Measurements from ENCODE around the gene RAX2. TPM values are rescaled to one million over a fixed set of nuclear protein-coding genes. Genes with fewer than 3 reads are reported as not detected.

The RAX2 gene
- total RNA-seq, 1 donor from 2014 or later: not detected

DNA sequence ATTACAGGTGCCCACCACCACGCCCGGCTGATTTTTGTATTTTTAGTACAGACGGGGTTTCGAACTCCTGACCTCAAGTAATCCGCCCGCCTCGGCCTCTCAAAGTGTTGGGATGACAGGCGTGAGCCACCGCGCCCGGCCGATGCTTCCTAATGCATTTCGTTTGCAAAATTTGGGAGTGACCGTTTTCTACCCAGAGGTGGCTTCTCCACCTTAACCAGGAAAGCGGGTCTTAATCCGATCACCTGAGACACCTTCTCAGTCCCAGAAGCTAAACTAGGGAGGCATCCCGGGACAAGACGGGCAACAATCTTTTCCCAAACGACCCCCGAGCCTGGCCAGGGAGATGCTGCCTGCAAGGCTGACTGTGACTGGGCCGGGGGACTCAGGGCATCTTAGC, 29.0 kb upstream of the RAX2 start:
- no peak for DNase-seq (ENCODE audit: low read depth, low spot score)
- no peak overlapping the region for H3K4me3 Mint-ChIP-seq
- H3K9me3 Mint-ChIP-seq: peaks cover 5% of the 10 kb centered on the region
- H3K27ac Mint-ChIP-seq (ENCODE audit: unreplicated experiment): no peak overlapping the region
- TF ChIP-seq, protein P1, sequence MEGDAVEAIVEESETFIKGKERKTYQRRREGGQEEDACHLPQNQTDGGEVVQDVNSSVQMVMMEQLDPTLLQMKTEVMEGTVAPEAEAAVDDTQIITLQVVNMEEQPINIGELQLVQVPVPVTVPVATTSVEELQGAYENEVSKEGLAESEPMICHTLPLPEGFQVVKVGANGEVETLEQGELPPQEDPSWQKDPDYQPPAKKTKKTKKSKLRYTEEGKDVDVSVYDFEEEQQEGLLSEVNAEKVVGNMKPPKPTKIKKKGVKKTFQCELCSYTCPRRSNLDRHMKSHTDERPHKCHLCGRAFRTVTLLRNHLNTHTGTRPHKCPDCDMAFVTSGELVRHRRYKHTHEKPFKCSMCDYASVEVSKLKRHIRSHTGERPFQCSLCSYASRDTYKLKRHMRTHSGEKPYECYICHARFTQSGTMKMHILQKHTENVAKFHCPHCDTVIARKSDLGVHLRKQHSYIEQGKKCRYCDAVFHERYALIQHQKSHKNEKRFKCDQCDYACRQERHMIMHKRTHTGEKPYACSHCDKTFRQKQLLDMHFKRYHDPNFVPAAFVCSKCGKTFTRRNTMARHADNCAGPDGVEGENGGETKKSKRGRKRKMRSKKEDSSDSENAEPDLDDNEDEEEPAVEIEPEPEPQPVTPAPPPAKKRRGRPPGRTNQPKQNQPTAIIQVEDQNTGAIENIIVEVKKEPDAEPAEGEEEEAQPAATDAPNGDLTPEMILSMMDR (conservative IDR thresholded peaks at IDR 0.05): no peak
- H3K4me1 Mint-ChIP-seq: no peaks in the 10 kb centered on the region
- no peaks in the 10 kb centered on the region for H3K36me3 Mint-ChIP-seq (ENCODE audit: low read depth)
- H3K27me3 Mint-ChIP-seq (ENCODE audit: low read depth): peaks cover 57% of the 10 kb centered on the region

DNA sequence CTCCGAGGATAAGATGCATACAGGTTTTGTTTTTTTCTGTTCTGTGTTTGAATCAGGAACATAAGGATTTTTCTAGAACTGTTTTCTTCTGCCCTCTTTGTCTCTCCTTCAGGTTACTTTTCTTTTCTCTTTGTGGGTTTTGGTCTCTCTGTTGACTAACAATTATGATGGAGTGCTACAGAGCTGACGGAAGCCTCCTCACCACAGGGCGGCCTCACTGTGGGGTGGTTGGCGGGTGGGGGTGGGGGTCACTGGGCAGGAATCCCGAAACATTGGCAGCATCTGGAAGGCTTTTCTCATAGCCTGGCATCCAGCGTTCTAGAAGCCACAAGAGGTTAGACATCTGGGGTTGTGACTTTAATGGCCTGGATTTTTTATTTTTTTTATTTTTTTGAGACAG, 26.1 kb upstream of the RAX2 start:
- Mint-ChIP-seq H3K36me3 (ENCODE audit: low read depth) (no peaks in the 10 kb centered on the region), H3K27ac (ENCODE audit: unreplicated experiment) (no peak overlapping the region), H3K27me3 (ENCODE audit: low read depth) (peaks cover 60% of the 10 kb centered on the region), H3K4me3 (no peak overlapping the region), H3K4me1 (no peaks in the 10 kb centered on the region), H3K9me3 (peaks cover 5% of the 10 kb centered on the region)
- no peak for DNase-seq (ENCODE audit: low read depth, low spot score)
- TF ChIP-seq, protein P1 (conservative IDR thresholded peaks at IDR 0.05): no peak

DNA sequence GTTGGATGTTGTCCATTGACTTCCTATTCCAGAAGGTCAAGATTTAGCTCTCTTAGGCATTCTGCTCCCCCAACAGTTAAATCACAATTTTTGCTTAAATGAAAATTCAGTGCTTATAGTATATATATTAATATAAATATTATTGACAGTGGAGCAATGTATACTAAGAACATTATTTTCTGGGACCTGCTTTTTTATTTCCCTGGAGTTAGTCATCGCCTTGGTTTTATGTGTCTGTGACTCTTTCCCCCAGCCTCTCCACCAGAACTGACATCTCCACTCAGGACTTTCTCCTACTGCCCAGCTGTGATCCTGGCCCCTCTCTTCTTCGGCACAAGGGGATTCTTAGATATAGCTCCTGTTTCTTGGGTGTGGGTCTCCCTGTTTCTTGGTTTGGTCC, 24.3 kb upstream of the RAX2 start:
- TF ChIP-seq, protein P1 (conservative IDR thresholded peaks at IDR 0.05): no peak
- no peak for DNase-seq (ENCODE audit: low read depth, low spot score)
- no peak overlapping the region for H3K27ac Mint-ChIP-seq (ENCODE audit: unreplicated experiment)
- no peak overlapping the region for H3K4me3 Mint-ChIP-seq
- H3K27me3 Mint-ChIP-seq (ENCODE audit: low read depth): peaks cover 50% of the 10 kb centered on the region
- H3K36me3 Mint-ChIP-seq (ENCODE audit: low read depth): no peaks in the 10 kb centered on the region
- peaks cover 5% of the 10 kb centered on the region for H3K9me3 Mint-ChIP-seq
- no peaks in the 10 kb centered on the region for H3K4me1 Mint-ChIP-seq

DNA sequence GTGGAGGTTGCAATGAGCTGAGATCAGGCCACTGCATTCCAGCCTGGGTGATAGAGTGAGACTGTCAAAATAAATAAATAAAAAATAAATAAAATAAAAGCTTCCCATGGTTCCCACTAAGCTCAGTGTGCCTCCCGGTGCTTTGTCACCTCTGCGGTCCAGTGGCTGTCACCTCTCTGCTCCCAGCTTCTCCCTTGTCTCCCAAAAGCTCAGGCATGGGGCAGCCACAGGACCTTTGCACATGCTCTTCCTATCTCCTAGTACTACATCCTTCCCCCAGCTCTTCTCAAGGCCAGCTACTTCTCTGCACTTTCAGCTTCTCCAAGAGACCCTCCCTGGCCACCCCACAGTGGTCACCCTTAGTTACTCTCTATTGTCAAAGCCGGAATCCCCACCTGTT, 21.8 kb upstream of the RAX2 start:
- DNase-seq (ENCODE audit: low read depth, low spot score): no peak
- no peaks in the 10 kb centered on the region for H3K4me1 Mint-ChIP-seq
- H3K27ac Mint-ChIP-seq (ENCODE audit: unreplicated experiment): no peak overlapping the region
- TF ChIP-seq, protein P1 (conservative IDR thresholded peaks at IDR 0.05): no peak
- no peak overlapping the region for H3K4me3 Mint-ChIP-seq
- peaks cover 5% of the 10 kb centered on the region for H3K9me3 Mint-ChIP-seq
- H3K27me3 Mint-ChIP-seq (ENCODE audit: low read depth): peaks cover 51% of the 10 kb centered on the region
- no peaks in the 10 kb centered on the region for H3K36me3 Mint-ChIP-seq (ENCODE audit: low read depth)

DNA sequence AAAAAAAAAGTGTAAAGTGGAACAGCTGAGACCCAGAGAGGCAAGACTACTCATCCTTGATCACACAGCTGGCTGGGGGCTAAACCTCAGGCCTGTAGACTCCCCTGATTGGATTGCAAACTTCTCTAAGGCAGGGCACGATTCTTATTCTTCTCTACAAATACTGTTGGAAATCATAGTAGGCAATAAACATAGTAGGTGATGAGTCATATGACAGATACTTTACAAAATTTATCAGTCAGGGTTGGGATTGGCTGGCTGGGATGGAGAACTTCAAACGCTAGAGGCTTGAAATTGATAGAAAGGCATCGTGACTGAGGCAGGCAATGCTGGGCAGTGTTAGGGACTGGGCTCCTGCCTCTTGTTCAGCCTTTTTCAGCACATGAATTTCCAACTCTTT, 20.1 kb upstream of the RAX2 start:
- TF ChIP-seq, protein P1 (conservative IDR thresholded peaks at IDR 0.05): no peak
- H3K4me3 Mint-ChIP-seq: no peak overlapping the region
- H3K9me3 Mint-ChIP-seq: peaks cover 5% of the 10 kb centered on the region
- peaks cover 60% of the 10 kb centered on the region for H3K27me3 Mint-ChIP-seq (ENCODE audit: low read depth)
- H3K4me1 Mint-ChIP-seq: no peaks in the 10 kb centered on the region
- DNase-seq (ENCODE audit: low read depth, low spot score): no peak
- H3K36me3 Mint-ChIP-seq (ENCODE audit: low read depth): no peaks in the 10 kb centered on the region
- no peak overlapping the region for H3K27ac Mint-ChIP-seq (ENCODE audit: unreplicated experiment)

DNA sequence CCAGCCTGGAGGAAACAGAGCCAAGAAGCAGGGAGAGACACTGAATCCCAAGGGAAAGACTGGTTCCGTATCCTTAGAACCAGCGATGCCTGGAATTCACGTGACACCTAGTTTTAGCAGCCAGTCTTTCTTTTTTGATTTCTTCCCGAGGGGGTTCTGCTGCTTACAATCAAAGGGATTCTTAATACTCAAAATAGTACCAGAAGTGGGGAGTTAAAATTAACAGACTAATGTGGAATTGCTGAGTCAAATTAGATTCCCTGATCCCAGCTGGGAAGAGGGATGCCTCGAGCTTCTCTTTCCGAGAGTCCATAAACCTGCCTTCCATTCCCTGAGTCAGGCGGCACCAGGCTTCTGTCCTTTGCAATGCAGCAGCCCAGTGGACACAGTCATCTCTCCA, 18.9 kb upstream of the RAX2 start:
- H3K27me3 Mint-ChIP-seq (ENCODE audit: low read depth): peaks cover 61% of the 10 kb centered on the region
- DNase-seq (ENCODE audit: low read depth, low spot score): no peak
- H3K27ac Mint-ChIP-seq (ENCODE audit: unreplicated experiment): no peak overlapping the region
- H3K4me1 Mint-ChIP-seq: no peaks in the 10 kb centered on the region
- H3K9me3 Mint-ChIP-seq: no peaks in the 10 kb centered on the region
- H3K36me3 Mint-ChIP-seq (ENCODE audit: low read depth): no peaks in the 10 kb centered on the region
- H3K4me3 Mint-ChIP-seq: no peak overlapping the region
- TF ChIP-seq, protein P1 (conservative IDR thresholded peaks at IDR 0.05): no peak

Measured in neural crest cell (in vitro differentiated cells).